HepG2 (cell line): Measurements from ENCODE around the gene DPH5.

Source experiments
- EP300 ChIP-seq, 3 experiments: sonication (generic) in 1 of 3; formaldehyde crosslinking in 1 of 3; IDR thresholded peaks; 2 replicates each; pipeline versions ENCODE4 v1.5.1 to v1.6.1; 2011 to 2020; ENCODE audit warnings: low read depth in 2 of 3, low read length in 2 of 3, borderline replicate concordance in 1 of 3, improper control_type of control experiment in 1 of 3, mild to moderate bottlenecking in 1 of 3, missing genetic modification reagents in 1 of 3, moderate library complexity in 1 of 3
- PCBP2 ChIP-seq: fragments of 200-400 bp; formaldehyde crosslinking; optimal IDR thresholded peaks from 2 replicates; pipeline ENCODE3; 2018; ENCODE audit warnings: low read length, low read depth; ENCODE audit not compliant: poor library complexity, severe bottlenecking
- USF2 ChIP-seq, 2 experiments: sonication (generic) in 1 of 2; formaldehyde crosslinking in 1 of 2; IDR thresholded peaks; 2 replicates each; pipeline versions ENCODE4 v1.5.1 to v1.6.1; 2011 to 2020; ENCODE audit warnings: borderline replicate concordance in 1 of 2, low read depth in 1 of 2, low read length in 1 of 2, mild to moderate bottlenecking in 1 of 2, missing genetic modification reagents in 1 of 2, moderate library complexity in 1 of 2
- ZNF766 ChIP-seq: sonication (generic); formaldehyde crosslinking; IDR thresholded peaks from 2 replicates; pipeline ENCODE4 v1.5.0; 2020; ENCODE audit warnings: missing genetic modification reagents, borderline replicate concordance
- TF ChIP-seq, protein P1 (sequence below): sonication (generic); formaldehyde crosslinking; IDR thresholded peaks from 2 replicates; pipeline ENCODE4 v1.9.0; 2022; ENCODE audit warnings: low read depth, missing genetic modification reagents

- TF ChIP-seq, protein P1, sequence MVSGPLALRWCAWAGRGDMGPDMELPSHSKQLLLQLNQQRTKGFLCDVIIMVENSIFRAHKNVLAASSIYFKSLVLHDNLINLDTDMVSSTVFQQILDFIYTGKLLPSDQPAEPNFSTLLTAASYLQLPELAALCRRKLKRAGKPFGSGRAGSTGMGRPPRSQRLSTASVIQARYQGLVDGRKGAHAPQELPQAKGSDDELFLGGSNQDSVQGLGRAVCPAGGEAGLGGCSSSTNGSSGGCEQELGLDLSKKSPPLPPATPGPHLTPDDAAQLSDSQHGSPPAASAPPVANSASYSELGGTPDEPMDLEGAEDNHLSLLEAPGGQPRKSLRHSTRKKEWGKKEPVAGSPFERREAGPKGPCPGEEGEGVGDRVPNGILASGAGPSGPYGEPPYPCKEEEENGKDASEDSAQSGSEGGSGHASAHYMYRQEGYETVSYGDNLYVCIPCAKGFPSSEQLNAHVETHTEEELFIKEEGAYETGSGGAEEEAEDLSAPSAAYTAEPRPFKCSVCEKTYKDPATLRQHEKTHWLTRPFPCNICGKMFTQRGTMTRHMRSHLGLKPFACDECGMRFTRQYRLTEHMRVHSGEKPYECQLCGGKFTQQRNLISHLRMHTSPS (CRISPR knock-in tag): no peak
- TF ChIP-seq USF2 (IDR thresholded peaks at IDR 0.05; ENCODE audit: low read depth, low read length) (no peak), USF2 (CRISPR knock-in tag; IDR thresholded peaks at IDR 0.05; ENCODE audit: borderline replicate concordance) (no peak), ZNF766 (no peak), EP300 (IDR thresholded peaks at IDR 0.05; ENCODE audit: low read depth in 2 of 2, low read length in 2 of 2) (no peak), EP300 (CRISPR knock-in tag; IDR thresholded peaks at IDR 0.05; ENCODE audit: borderline replicate concordance) (no peak), PCBP2 (no peak)
Measured at GRCh38 chr1:100988121-100988520, 37.5 kb downstream of the DPH5 start.
